ENCODE results near the gene SP2.

The SP2 gene

GRCh38 chr17:47942568-47942967 is 46.5 kb downstream of the SP2 start:
- no peak overlapping the region for H3K9ac ChIP-seq (ENCODE audit: low read length)
- H3K4me3 ChIP-seq (ENCODE audit: low read length): no peak overlapping the region
- no peaks in the 10 kb centered on the region for H3K27me3 ChIP-seq (ENCODE audit: control insufficient read depth, insufficient read depth, low read length)
- H3K36me3 ChIP-seq (ENCODE audit: control insufficient read depth, insufficient read depth, low read length): peaks cover 3% of the 10 kb centered on the region
- H3K4me1 ChIP-seq (ENCODE audit: control insufficient read depth, insufficient read depth, low read length): peaks cover 4% of the 10 kb centered on the region
- no peak overlapping the region for H3K27ac ChIP-seq (ENCODE audit: low read depth, low read length)

DNA sequence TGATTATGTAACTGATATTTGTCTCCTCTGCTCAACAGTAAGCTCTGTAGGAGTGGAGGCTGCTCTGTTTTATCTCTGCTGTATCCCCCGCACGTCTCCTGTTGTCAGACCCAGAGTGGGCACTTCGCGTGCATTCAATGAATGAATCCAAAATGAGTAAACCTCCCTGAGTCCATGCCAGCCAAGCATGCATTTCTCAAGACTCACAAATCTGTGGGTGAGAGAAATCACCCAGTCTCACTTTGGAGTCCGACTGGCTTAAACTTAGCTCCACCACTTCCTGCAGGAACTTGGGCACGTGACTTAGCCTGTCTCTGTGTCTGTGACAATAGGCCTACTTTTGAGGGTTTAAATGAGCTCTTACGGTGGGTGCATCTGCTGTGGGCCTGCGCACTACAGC is 49.0 kb downstream of the SP2 start:
- no peaks in the 10 kb centered on the region for H3K27me3 ChIP-seq (ENCODE audit: control insufficient read depth, insufficient read depth, low read length)
- peaks cover 15% of the 10 kb centered on the region for H3K4me1 ChIP-seq (ENCODE audit: control insufficient read depth, insufficient read depth, low read length)
- H3K27ac ChIP-seq (ENCODE audit: low read depth, low read length): no peak overlapping the region
- H3K4me3 ChIP-seq (ENCODE audit: low read length): no peak overlapping the region
- H3K9ac ChIP-seq (ENCODE audit: low read length): no peak overlapping the region
- peaks cover 3% of the 10 kb centered on the region for H3K36me3 ChIP-seq (ENCODE audit: control insufficient read depth, insufficient read depth, low read length)

DNA sequence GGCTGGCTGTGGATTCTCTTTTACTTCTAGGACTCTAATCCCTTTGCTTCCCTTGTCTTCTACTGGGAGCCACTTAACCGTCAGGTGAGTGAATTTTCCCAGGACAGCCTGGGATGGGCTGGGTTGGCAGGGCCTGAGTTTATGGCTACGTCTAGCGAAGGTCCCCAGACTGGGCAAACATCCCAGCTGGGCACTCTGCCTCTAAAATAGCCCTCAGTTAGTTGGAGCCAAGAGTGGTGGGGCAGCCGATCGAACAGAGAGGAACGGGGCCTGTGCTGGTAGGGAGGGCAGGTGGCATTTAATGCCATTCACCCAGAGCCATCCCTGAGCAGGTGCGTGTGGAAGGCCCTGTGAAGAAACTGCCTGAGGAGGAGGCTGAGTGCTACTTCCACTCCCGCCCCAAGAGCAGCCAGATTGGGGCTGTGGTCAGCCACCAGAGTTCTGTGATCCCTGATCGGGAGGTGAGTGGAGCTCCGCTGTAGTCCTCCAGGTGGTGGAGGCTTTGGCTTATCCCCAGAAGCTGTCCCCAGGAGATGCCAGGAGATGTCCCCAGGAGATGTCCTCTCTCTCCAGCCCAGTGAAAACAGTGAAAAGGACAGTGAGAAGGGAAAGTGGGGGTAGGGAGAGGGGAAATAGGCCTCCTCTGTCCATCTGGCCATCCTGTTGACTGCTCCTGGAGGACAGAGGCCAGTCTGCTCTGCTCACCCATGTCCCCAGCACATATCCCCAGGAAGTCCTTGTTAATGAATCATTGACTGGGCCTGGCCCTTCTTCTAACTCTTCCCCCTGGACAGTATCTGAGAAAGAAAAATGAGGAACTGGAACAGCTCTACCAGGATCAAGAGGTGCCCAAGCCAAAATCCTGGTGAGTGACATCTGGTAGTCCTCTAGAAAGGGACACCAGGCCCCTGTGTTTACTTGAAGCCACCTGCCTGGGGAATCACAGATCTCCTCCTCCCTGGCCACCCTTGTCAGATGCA is 49.8 kb downstream of the SP2 start:
- Histone ChIP-seq H3K36me3 (ENCODE audit: control insufficient read depth, insufficient read depth, low read length) (peaks cover 3% of the 10 kb centered on the region), H3K4me3 (ENCODE audit: low read length) (no peak overlapping the region), H3K4me1 (ENCODE audit: control insufficient read depth, insufficient read depth, low read length) (peaks cover 14% of the 10 kb centered on the region), H3K27me3 (ENCODE audit: control insufficient read depth, insufficient read depth, low read length) (no peaks in the 10 kb centered on the region), H3K9ac (ENCODE audit: low read length) (no peak overlapping the region), H3K27ac (ENCODE audit: low read depth, low read length) (no peak overlapping the region)

DNA sequence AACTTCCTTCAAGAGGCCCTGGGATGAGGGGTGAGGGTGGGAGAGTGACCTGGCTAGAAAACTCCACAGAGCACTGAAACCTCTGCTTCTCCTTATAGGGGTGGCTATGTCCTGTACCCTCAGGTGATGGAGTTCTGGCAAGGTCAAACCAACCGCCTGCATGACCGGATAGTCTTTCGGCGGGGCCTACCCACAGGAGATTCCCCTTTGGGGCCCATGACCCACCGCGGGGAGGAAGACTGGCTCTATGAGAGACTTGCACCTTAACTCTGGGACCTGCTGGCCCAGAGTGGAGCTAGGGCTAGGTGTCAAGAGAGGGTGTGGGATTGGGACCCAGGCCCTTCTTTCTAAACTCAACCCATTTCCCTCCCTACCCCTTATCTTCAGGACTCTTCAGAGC is 50.5 kb downstream of the SP2 start:
- Histone ChIP-seq H3K4me1 (ENCODE audit: control insufficient read depth, insufficient read depth, low read length) (peaks cover 11% of the 10 kb centered on the region), H3K36me3 (ENCODE audit: control insufficient read depth, insufficient read depth, low read length) (peaks cover 3% of the 10 kb centered on the region), H3K27ac (ENCODE audit: low read depth, low read length) (no peak overlapping the region), H3K9ac (ENCODE audit: low read length) (no peak overlapping the region), H3K27me3 (ENCODE audit: control insufficient read depth, insufficient read depth, low read length) (no peaks in the 10 kb centered on the region), H3K4me3 (ENCODE audit: low read length) (no peak overlapping the region)

DNA sequence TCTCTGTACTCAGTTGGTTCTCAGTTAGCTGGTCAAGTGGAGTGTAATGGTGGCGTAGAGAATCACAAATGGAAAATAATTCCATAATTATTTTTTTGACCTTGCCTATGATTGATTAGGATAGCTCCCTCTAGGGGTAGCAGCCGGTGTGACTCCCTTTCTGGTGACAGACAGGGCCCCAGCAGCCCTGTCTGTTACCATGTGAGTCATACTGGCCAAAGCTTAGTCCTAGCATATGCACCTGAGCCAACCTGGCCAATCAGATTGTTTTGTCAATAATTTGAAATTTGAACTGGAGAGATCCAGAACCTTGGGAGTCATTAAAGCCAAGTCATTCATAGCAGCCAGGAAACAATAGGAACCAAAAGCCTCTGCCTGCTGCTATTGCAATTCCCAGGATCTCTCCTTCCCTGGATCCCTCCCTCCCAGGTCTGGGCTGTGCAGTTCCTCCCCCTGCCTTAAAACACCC is 50.9 kb downstream of the SP2 start:
- Histone ChIP-seq H3K4me3 (ENCODE audit: low read length) (no peak overlapping the region), H3K36me3 (ENCODE audit: control insufficient read depth, insufficient read depth, low read length) (peaks cover 3% of the 10 kb centered on the region), H3K27ac (ENCODE audit: low read depth, low read length) (no peak overlapping the region), H3K9ac (ENCODE audit: low read length) (no peak overlapping the region), H3K4me1 (ENCODE audit: control insufficient read depth, insufficient read depth, low read length) (peaks cover 11% of the 10 kb centered on the region), H3K27me3 (ENCODE audit: control insufficient read depth, insufficient read depth, low read length) (no peaks in the 10 kb centered on the region)

GRCh38 chr17:47948706-47949196 is 52.7 kb downstream of the SP2 start:
- H3K27ac ChIP-seq (ENCODE audit: low read depth, low read length): no peak overlapping the region
- no peak overlapping the region for H3K4me3 ChIP-seq (ENCODE audit: low read length)
- H3K36me3 ChIP-seq (ENCODE audit: control insufficient read depth, insufficient read depth, low read length): peaks cover 4% of the 10 kb centered on the region
- no peaks in the 10 kb centered on the region for H3K27me3 ChIP-seq (ENCODE audit: control insufficient read depth, insufficient read depth, low read length)
- H3K4me1 ChIP-seq (ENCODE audit: control insufficient read depth, insufficient read depth, low read length): peaks cover 11% of the 10 kb centered on the region
- H3K9ac ChIP-seq (ENCODE audit: low read length): no peak overlapping the region

DNA sequence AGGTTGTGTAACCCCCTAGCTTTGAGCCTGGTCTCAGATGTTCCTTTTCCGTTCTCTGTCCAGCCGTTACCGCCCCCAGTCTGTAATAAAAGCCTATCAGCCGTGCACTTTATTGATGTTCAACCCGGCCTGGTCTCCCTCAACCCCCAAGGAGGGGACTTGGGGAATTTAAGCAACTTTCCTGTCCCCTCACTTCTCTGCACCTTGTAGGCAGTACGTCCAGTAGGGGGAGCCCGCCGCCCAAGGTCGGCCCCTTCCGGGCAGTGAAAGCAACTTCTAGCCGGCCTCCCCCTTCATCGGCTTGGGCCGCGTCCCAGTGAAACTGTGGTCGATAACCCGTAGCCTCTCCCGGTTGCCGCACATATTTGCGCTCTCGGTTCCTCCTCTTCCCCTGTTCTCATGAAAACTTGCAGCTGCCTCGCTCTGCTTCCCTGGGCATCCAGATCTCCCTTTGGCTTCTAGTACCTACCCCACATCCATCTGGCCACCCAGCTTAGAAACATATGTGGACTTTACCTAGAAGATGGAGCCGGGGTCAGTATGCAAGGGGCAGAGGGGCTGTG is 53.2 kb downstream of the SP2 start:
- H3K9ac ChIP-seq (ENCODE audit: low read length): peak overlapping the region; percentile 36
- peak overlapping the region; percentile 64 for H3K4me3 ChIP-seq (ENCODE audit: low read length)
- peaks cover 8% of the 10 kb centered on the region for H3K36me3 ChIP-seq (ENCODE audit: control insufficient read depth, insufficient read depth, low read length)
- H3K27ac ChIP-seq (ENCODE audit: low read depth, low read length): peak overlapping the region; percentile 4
- H3K27me3 ChIP-seq (ENCODE audit: control insufficient read depth, insufficient read depth, low read length): no peaks in the 10 kb centered on the region
- H3K4me1 ChIP-seq (ENCODE audit: control insufficient read depth, insufficient read depth, low read length): peaks cover 11% of the 10 kb centered on the region

DNA sequence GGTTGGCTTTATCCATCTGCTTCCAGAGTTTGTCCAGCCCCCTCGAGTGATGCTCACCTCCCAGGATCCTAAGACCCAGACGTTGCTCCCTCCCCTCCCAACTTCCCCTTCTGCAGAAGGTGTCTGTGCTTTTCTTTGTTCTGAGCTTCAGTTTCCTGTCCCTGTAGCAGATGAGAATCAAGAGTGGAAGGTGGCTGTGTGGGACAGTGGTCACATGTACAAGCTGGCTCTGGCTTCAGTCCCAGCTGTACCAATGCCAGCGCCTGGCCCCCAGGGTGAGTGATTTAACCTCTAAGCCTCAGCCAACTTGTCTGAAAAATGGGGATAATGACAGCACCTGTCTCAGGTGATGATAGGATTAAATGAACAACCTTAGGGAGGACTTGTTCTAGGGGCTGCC is 53.9 kb downstream of the SP2 start:
- no peak overlapping the region for H3K27ac ChIP-seq (ENCODE audit: low read depth, low read length)

DNA sequence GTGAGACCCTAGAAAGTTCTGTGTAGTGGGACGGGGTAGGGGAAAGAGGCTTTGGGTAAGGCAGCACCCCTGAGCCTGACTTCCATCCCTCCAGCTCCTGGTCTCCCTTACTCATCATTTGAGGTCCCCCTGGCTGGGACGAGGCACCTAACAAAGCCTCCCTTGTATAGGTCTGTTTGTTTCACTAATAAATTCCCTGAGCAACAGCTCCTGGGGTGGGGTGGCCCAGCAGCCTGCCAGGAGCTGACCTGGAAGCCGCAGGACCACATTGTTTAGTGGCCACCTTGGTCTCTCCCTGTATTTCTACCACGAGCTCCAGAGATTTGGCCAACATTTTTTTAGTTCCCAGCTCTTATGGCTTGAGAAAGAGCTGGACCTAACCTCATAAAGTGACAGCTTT is 54.4 kb downstream of the SP2 start:
- peaks cover 5% of the 10 kb centered on the region for H3K36me3 ChIP-seq (ENCODE audit: control insufficient read depth, insufficient read depth, low read length)
- no peaks in the 10 kb centered on the region for H3K27me3 ChIP-seq (ENCODE audit: control insufficient read depth, insufficient read depth, low read length)
- H3K27ac ChIP-seq (ENCODE audit: low read depth, low read length): no peak overlapping the region
- H3K4me3 ChIP-seq (ENCODE audit: low read length): no peak overlapping the region
- H3K9ac ChIP-seq (ENCODE audit: low read length): no peak overlapping the region
- H3K4me1 ChIP-seq (ENCODE audit: control insufficient read depth, insufficient read depth, low read length): peaks cover 11% of the 10 kb centered on the region

More for the DNA sequence above, 53.9 kb downstream of the SP2 start:
- Histone ChIP-seq H3K27me3 (ENCODE audit: control insufficient read depth, insufficient read depth, low read length) (no peaks in the 10 kb centered on the region), H3K36me3 (ENCODE audit: control insufficient read depth, insufficient read depth, low read length) (peaks cover 8% of the 10 kb centered on the region), H3K4me3 (ENCODE audit: low read length) (peak overlapping the region; percentile 64), H3K9ac (ENCODE audit: low read length) (no peak overlapping the region), H3K4me1 (ENCODE audit: control insufficient read depth, insufficient read depth, low read length) (peaks cover 11% of the 10 kb centered on the region)

GRCh38 chr17:47952171-47953021 is 56.4 kb downstream of the SP2 start:
- peaks cover 5% of the 10 kb centered on the region for H3K36me3 ChIP-seq (ENCODE audit: control insufficient read depth, insufficient read depth, low read length)
- no peak overlapping the region for H3K4me3 ChIP-seq (ENCODE audit: low read length)
- no peaks in the 10 kb centered on the region for H3K27me3 ChIP-seq (ENCODE audit: control insufficient read depth, insufficient read depth, low read length)
- no peak overlapping the region for H3K9ac ChIP-seq (ENCODE audit: low read length)
- no peak overlapping the region for H3K27ac ChIP-seq (ENCODE audit: low read depth, low read length)
- H3K4me1 ChIP-seq (ENCODE audit: control insufficient read depth, insufficient read depth, low read length): peaks cover 11% of the 10 kb centered on the region

DNA sequence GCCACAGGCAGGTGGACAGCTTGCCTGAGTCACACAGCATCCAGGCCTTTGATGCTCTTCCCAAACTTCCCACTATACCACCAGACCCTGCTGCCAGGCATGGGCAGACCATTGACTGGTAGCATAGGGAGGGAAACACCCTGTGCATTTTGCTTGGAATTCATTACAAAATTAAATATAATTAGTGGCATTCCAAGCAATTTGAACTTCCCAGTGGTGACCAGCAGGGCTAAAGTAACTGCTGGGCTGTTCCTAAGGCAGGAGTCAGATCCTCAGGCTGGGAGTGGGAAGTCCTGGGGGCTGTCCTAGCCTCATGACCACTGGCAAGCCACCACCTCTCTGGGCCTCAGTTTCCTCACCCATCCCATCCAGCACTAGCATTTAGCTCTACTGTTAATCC is 57.9 kb downstream of the SP2 start:
- no peak overlapping the region for H3K27ac ChIP-seq (ENCODE audit: low read depth, low read length)
- peaks cover 10% of the 10 kb centered on the region for H3K4me1 ChIP-seq (ENCODE audit: control insufficient read depth, insufficient read depth, low read length)
- no peaks in the 10 kb centered on the region for H3K27me3 ChIP-seq (ENCODE audit: control insufficient read depth, insufficient read depth, low read length)
- H3K4me3 ChIP-seq (ENCODE audit: low read length): peak overlapping the region; percentile 55
- H3K36me3 ChIP-seq (ENCODE audit: control insufficient read depth, insufficient read depth, low read length): peaks cover 5% of the 10 kb centered on the region
- no peak overlapping the region for H3K9ac ChIP-seq (ENCODE audit: low read length)
